Stimulated activated CD4-positive, alpha-beta T cell treated with anti-CD3 and anti-CD28 coated beads, Interleukin-1b, Interleukin-23, amount 100 ng/mL, for 4 hours (primary cell): ENCODE measurements around the gene EBF3.
"Not testable (repeated sequence)": the region's sequence is repeated elsewhere in the genome, so short reads cannot be mapped to it uniquely, and the experiment has no call there.

Experiments
- DNase-seq, 2 donors: peaks; one replicate each; pipeline ENCODE4 v3.0.0-alpha.2; 2020; ENCODE audit warnings: low read depth in 2 of 2

EBF3 gene

DNA sequence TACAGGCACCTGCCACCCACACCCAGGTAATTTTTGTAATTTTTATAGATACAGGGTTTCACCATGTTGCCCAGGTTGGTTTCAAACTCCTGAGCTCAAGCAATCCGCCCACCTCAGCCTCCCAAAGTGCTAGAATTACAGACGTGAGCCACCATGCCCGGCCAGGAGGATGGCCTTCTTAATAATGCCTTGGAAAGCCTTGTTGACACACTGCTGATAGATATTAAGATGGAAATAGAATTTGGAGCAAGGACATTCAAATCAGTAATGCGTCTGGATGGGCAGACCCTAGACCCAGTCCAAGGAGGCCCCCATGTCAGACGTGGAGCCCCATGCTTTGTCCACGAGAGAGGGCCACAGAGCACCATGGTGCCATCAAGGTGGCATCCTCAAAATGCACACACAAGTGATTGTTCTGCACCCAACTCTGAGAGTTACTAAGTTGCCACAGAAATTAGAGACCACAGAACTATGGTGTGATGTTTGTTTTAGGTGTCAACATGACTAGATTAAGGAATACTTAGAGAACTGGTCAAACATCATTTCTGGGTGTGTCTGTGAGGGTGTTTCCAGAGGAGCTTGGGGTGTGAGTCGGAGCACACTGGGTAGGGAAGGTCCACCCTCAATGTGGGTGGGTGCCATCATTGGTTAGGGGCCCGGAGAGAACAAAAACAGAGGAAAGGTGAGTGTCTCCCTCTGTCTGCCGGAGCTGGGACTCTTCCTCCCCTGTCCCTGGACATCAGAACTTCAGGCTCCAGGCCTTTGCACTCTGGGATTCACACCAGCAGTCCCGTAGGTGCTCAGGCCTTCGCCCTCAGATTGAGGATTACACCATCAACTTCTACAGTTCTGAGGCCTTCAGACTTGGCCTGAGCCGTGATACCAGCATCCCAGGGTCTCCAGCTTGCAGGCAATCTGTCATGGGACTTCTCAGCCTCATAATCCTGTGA, 34.5 kb downstream of the EBF3 start:
- DNase-seq: no peak

GRCh38 chr10:129927351-129928120, 36.5 kb downstream of the EBF3 start:
- DNase-seq: no peak

DNA sequence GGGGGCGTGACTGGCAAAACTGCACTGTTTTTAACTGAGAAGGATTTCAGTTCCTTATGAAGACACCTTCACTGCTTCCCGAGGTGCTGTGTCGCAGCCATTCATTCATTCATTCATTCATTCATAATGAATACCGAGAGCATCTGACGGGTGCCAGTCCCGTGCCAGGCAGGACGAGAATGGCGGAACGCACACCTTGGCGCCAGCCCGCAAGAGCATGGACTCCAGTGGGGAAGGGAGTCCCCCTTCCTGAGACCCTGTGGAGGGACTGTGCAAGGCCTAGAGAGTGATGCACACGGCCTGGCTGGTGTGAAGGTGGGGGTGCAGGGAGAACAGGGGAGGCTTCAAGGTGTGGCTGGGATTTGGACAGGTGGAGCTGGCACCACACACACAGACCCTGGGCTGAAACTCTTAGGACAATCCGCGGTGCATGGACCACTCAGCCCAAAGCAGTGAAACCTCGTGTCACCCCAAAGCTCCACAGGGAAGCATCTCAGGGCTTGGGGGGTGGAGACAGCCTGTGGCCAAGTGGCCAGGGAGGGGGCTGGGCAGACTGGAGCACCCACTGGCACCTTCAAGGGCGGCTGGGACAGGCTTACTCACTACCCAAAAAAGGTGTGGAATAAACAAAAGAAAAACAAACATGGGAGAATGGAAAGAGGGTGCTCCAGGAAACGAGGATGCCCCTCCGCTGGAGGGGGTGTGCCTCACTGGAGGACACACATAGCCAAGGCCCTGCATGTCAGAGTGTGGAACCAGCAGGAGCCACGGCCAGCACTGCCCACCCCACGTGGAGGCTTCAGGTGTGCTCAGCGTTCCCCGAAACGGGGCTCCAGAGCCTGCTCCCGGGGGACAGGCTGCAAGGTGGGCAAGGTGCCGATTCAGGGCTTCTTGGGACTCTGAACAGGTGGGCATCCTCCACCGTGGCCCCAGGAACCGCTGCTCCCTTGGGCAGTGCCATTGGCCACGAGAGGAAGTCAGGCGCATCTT, 37.7 kb downstream of the EBF3 start:
- no peak for DNase-seq

DNA sequence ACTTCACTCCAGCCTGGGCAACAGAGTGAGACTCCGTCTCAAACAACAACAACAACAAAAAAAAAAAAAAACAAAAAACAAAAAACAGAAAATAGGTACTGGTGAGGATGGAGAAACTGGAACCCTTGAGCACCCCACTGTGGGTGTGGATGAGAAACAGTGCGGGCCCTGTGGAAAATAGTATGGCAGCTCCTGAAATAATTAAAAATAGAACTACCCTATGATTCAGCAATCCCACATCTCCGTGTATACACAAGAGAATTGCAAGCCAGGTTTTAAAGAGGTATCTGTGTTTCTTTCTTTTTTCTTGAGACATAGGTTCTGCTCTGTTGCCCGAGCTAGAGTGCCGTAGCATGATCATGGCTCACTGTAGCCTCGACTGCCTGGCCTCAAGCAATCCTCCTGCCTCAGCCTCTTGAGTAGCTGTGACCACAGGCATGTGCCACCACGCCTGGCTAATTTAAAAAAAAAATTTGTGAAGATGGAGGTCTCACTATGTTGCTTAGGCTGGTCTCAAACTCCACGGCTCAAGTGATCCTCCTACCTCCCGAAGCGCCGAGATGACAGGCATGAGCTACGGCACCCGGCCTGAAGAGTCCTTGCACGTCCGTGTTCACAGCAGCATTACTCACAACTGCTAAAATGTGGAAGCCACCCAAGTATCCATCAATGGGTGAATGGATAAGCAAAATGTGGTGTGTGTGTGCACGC, 39.5 kb downstream of the EBF3 start:
- DNase-seq: no peak

DNA sequence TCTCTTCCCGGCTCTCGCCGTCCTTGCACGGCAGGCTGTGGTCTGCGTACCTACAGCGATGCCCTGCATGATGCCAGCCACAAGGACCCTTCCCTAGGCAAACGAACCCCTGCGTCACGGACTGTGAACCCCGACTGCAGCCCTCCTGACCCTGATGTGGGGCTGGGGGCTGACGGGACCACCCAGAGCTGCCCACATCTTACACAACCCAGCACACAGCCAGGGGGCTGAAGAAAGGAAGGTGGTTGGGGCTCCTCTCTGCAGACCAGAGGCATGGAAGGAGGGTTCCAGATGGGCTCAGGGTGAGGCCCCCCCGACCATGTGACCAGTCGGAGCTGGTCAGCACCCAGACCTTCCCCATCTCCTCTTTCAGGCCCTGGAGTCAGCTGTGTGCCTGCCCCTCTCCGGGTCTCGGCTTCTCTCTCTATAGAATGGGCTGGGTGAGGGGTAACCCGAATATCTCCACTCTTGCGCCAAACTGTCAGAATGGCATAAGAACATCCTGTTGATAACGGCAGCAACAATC, 41.4 kb downstream of the EBF3 start:
- no peak for DNase-seq

DNA sequence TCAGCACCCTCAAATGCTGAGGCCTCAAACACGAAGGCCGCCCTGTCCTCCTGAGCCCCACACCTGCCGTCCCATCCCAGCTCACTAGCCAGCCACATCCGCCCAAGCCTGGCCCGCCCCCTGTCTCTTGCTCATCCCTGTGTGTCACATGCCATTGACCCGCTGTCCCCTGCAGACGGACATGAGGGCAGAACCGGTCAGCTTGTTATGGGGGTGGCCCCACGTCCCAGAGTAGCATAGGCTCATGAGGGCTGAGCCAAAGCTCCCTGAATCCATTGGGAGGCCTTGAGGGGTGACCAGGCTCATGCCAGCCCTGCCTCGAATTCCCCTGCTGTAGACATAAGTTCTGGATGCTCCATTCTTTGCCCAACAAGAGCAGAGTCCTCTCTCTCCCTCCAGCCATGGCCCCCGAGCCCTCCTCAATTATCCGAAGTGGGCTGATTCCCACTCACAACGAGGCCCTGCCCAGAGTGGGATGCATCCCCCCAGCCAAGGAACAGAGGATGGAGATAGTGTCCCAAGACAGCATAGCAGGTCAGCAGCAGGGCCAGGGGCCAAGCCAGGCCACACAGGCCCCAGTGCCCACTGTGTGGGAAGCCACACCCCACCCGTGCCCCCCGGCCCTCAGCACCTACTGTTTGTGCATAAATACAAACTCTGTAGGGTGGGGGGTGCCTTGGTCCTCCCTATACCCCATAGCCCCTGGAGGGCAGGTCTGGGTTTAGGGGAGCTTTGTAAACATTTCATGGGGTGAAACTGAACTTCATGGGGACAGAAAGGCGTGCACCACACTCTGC, 42.1 kb downstream of the EBF3 start:
- no peak for DNase-seq

DNA sequence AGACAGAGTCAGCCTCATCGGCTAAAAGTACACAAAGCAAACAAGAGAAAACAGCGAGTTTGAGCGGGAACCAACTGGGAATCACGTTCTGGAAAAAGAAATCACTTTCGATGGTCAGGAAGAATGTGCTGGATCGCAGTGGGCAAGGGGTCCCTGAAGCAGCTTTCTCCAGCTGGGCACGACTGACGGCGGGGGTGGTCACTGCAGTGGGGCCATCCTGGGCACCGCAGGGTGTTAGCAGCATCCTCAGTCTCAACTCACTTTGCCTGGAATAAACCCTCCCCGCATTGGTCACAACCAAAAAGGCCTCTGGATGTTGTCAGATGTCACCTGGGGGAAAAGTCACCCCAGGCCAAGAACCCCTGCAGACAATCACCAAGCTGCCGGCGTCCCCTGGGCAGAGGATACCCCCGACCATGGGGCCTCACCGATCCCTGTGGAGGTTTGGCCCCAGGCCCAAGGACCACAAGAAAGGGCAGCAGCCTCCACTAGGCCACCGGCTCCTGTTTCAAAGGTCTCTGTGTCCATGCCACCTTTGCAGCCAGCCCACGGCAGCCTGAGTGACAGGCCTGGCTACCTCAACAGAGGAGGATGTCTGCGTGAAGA, 42.9 kb downstream of the EBF3 start:
- no peak for DNase-seq

DNA sequence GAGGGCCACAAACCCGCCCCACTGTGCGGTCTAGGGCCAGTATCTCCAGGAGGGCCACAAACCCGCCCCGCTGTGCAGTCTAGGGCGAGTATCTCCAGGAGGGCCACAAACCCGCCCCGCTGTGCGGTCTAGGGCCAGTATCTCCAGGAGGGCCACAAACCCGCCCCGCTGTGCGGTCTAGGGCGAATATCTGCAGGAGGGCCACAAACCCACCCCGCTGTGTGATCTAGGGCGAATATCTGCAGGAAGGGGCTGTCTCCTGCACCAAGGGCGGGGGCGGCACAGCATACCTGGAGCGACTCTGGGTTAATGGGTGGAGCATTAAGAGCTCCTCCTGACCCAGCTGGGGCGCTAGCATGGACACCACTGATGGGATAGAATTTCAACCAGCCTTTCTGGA, 43.9 kb downstream of the EBF3 start:
- DNase-seq: not testable (repeated sequence)

GRCh38 chr10:129919358-129919757, 44.7 kb downstream of the EBF3 start:
- DNase-seq: no peak

DNA sequence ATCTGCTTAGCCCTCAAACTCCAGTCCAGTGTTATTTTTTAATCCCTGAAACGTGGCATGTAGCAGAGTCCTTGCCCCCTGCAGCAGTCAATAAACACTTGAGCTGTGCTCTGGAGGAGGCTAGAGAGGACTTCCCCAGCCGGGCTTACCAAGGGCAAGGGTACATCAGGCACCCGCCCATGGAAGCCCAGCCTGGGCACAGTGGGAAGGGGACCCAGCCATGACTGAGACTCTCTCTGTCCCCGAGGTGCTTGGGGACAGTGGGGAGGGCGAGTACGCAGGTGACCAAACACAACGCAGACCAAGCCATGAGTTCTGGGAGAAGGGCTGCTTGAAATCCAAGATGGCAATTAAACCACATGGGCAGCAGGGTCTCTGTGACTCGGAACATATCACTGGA, 45.2 kb downstream of the EBF3 start:
- no peak for DNase-seq

DNA sequence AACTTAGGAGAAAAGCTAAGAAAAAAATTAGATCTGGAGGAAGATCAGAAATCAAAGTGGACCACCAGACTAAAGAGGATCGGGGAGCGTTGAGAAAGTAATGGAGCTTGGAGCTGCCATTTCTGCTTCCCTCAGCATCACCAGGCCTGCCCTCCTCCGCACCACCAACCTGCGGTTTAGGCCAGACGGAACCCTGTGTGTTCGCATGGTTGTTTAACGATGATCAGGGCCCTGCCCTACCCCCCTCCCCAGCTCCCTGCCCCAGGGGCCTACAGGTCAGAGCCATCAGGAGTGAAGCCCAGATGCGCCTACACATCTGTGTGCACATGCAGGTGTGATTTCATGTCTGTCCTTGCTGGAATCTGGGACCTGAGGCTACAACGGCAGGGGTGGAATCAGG, 45.7 kb downstream of the EBF3 start:
- DNase-seq: no peak

GRCh38 chr10:129917936-129918335, 46.1 kb downstream of the EBF3 start:
- DNase-seq: no peak

GRCh38 chr10:129916506-129916995, 47.5 kb downstream of the EBF3 start:
- no peak for DNase-seq

- no peak for DNase-seq
These were observed 48.3 kb downstream of the EBF3 start for GRCh38 chr10:129915526-129916378.

DNA sequence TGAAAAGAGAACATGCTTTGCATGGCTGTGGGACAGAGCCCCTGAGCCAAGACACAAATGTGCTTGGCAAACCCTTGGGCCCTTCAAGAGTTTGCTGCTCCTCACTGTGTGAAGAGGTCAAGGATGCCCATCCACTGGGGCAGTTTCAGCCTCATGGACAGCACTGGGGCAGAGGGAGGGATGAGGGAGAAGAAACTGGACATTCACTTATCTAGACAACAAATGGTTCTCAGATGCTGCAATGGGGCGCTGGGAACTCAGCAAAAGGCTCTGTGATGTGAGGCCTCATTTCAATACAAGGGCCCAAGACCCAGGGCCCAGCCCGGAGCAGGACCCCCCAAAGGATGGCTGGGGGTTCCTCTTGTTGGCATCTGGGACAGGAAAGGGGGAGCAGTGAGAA, 49.1 kb downstream of the EBF3 start:
- DNase-seq: no peak

DNA sequence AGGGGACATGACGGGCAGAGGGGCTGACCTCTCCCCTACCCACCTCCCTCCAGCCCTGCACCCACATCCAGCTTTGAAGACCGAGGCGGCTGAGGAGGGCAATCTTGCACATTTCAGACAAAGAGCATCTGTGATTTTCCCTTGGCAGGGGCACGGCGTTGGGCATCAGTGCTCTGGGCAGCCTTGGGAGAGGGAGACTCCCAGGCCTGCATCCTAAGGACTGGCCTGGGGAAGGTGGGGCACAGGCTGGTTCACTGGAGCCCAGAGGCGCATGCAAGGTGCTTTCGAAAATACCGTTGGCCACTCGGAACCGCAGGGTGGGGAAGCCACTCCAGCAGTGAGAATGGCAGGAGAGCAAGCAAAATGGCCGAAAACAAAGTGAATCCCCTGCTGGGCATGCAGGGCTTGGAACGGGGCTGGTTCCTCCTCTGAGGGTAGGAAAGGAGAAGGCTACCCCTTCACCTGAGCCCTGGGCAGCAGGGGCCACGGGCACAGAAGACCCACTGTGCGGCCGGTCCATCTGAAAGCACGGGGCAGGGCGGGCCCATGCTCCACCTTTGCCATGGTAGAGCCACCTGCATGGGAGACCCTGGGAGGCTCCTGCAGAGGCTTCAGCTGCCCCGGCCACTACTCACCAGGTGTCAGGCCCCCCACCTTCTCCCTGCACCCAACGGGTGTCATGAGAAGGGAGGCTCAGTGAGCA, 49.8 kb downstream of the EBF3 start:
- no peak for DNase-seq

- no peak for DNase-seq
These were observed 50.9 kb downstream of the EBF3 start for GRCh38 chr10:129912986-129913695.
